Hematopoietic multipotent progenitor cell treated with erythropoietin and hydrocortisone succinate and interleukin-3 and kit ligand, for 15 days (in vitro differentiated cells): Measurements from ENCODE around the gene MTCH1.

Experiments
- DNase-seq: peaks from one replicate; pipeline ENCODE4 v3.0.0-alpha.2; 2015; ENCODE audit warnings: low spot score

The MTCH1 gene

GRCh38 chr6:37017606-37018197, 31.7 kb upstream of the MTCH1 start:
- no peak for DNase-seq

GRCh38 chr6:37016995-37017394, 31.0 kb upstream of the MTCH1 start:
- no peak for DNase-seq

GRCh38 chr6:37015532-37015931, 29.5 kb upstream of the MTCH1 start:
- no peak for DNase-seq

- no peak for DNase-seq
Measured at GRCh38 chr6:37014667-37015066, 28.7 kb upstream of the MTCH1 start.

DNA sequence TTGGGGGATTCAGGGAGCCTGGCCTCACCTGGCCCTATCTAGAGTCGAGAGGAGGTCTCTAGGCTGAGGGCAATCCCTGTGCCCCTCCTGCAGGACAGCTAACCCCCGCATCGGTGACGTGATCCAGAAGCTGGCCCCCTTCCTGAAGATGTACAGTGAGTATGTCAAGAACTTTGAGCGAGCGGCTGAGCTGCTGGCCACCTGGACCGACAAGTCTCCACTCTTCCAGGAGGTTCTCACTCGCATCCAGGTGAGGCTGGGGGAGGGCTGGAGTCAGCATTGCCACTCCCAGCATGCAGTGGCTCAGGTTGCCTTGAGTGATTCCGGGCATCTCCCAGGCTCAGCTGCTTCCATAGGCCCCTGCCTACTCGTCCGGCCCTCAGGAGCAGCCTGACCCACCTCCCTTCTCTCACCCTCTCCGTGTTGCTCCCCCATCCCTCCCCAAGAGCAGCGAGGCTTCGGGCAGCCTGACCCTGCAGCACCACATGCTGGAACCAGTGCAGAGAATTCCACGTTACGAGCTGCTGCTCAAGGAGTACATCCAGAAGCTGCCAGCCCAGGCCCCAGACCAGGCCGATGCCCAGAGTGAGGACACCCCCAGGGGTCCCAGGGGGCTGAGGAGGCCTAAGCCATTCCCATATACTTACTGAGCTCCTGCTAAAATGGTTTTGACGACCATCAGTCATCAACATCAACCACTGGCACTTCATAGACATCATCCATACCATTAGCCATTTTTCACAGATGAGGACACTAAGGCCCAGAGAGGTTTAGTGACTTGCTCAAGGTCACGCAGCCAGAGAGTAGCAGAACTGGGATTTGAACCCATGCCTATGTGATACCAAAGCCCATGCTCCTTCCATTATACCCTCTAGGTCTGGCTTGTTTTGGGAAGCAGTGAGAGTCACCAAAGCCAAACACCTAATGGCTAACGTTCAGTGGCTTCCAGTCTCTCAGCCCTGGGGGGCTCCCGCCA, 27.8 kb upstream of the MTCH1 start:
- DNase-seq = no peak

DNA sequence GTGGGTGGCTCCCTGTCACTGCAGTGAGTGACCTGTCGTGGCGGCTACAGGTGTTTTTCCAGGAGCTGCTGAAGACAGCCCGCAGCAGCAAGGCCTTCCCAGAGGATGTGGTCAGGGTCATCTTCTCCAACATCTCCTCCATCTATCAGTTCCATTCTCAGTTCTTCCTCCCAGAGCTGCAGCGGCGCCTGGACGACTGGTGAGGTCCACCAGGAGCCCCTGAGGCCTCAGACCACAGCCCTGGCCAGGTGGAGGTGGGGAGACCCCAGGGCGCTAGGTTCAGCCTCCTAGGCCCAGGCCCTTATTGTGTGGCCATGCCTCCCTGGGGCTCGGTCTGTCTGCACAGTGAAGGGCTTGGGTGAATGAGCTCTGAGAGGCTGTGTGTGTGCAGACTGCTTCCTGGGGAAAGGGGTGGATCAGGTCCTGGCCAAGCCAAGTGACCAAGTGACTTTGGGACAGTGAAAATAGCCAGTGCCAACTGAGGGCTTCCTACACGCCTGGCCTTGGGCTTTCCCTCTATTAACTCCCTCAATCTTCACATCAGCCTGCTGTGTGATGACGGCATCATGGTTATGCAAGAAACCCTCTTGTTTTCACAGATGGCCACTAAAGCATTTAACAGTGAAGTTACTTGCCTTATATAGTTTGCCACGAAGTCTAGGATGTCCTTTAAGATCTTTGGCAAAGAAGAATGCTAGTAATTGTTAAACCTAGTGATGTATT, 25.8 kb upstream of the MTCH1 start:
- DNase-seq = no peak

GRCh38 chr6:37010402-37010892, 24.5 kb upstream of the MTCH1 start:
- DNase-seq = no peak

DNA sequence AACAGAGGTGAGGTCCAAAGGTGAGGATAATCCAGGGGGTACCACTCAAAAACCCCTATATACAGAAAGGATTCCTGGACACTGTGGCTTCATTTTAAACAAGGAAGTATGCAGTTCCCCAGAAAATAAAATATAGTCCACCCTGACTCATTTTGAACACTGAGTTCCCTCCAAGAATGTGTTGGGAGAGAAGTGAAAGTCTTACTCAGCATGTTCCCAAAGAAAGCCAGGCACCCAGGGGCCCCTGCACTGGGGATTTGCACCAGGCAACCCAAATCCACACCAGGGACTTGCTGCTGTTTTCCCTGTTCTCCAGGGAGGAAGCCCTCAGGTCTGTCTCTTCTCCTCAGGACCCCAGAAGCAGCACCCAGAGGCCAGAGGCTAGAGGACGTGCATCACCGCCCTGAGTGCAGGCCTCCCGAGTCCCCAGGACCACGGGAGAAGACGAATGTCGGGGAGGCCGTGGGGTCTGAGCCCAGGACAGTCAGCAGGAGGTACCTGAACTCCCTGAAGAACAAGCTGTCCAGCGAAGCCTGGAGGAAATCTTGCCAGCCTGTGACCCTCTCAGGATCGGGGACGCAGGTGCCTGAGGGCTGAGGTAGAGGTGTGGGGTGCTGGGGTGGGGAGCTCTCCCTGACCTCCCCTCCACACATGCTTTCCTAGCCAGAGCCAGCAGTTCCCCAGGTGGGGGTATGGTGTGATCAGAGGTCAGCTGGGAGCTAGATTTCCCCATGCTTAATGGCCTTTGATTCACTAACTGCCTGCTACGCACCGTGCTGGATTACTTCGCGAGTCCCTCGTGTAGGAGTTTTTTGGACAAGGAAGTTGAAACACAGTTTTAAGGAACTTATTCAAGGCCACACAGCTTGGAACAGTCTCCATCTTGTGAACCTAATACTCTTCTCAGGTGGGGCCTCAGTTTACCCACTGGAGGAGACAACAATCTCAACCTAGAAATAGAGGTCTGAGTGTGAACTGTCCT, 22.8 kb upstream of the MTCH1 start:
- DNase-seq = no peak

DNA sequence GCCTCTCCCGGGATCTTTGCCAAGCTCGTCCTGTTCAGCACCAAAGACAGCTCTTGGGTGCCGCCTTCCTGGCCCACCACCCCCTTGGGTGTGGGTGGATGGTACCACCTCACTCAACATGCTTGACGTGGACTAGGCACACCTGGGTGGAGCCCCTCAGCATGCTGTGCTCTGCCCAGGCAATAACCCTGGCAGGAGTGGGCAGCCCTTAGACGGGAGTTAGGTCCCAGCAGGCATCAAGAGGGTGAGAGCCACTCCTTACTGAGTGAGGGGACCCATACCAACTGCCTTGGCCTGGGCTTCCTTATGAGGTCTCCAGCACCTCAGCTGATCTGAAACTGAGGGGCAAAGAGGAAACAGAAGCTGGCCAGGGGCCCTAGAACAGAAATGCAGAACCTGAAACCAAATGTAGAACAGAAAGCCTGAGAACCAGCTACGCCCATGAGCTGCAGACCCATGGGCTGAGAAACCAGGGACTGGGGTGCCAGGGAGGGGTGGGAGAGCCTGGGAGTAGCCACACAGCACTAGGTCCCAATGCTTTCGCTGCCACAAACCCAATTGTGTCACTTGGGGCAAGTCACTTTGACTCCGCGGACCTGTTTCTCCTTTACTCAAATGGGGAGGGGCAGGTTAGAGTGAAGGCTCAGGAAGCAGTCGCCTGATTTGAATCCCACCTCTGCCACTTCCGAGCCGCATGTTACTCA, 21.5 kb upstream of the MTCH1 start:
- DNase-seq = no peak

GRCh38 chr6:37006793-37007339, 20.9 kb upstream of the MTCH1 start:
- no peak for DNase-seq

DNA sequence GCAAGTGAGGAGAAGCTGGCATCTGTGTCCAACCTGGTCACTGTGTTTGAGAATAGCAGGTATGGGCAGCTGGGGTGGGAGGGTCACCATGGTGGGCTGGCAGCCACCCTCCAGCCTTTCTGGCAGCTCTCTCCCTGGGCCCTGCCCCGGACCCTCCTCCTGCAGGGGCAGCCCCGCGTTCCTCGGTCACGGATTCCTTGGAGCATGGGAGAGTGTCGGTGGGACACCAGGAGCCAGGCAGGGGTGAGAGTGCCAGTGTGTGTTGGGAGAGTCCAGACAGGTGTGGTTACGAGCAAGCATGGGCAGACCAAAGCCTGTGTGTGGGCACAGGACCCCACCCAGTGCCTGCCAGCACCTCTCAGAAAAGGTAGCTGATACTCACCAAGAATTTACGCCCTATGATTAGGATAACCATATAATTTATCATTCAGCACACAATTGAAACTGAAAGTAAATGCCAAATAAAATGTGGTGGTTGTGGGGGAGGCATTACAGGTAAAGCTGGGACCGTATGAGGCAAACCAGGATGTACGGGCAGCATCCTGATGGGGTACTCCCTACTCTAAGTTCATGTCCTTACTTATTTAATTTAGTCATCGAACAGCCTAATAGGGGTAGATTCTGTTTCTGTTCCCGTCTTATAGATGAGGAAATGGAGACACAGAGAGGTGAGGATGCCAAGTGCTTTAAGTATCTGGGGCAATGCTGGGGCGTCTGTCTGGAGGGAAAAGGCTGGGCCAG, 20.0 kb upstream of the MTCH1 start:
- no peak for DNase-seq

GRCh38 chr6:37005061-37005810, 19.2 kb upstream of the MTCH1 start, which contains the start of gene FGD2:
FGD2 (plus strand) TSS chr6:37005655; CDS start chr6:37005818, 163 bp downstream.
- no peak for DNase-seq

GRCh38 chr6:37004044-37004980, 18.3 kb upstream of the MTCH1 start:
- no peak for DNase-seq

DNA sequence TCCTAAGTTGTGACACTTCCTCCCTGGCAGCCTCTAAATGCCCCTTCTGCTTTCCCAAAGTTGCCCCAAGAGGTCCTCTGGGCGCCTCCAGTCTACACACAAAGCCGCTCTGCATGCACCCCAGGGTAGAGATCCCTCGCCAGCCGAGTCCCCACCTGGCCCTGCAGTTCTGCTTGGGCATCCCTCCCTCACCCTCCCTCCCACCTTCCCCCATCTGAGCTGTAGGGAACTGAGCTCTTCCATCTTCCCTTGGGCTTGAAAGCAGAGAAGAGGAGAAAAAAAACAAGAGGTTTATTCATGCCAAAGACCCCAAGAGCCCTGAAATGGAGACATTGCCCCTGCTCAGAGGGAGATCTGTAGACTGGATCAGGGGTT, 13.7 kb upstream of the MTCH1 start:
- no peak for DNase-seq

- no peak for DNase-seq
Measured at GRCh38 chr6:36999061-36999750, 13.2 kb upstream of the MTCH1 start.

DNA sequence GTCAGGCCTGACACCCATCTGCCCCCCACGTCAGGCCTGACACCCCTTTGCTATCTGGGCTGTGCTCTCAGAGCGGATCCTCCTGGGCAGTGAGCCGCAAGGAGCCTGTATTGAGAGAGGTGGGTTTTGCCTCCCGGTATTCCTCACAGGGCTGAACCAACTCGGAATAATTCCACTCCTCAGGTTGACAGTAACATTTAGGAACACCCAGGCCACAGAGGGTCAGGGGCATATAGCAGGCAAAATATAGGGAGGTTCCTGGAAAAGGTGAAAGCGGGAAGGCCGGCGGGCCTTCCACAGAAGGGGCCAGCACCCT, 12.7 kb upstream of the MTCH1 start:
- DNase-seq = no peak
